Stimulated activated CD4-positive, alpha-beta T cell treated with anti-CD3 and anti-CD28 coated beads, Interleukin-4, amount 100 ng/mL, for 48 hours (primary cell): Measurements from ENCODE around the gene DRD3.

Experiments used
- DNase-seq, 2 donors: peaks; one replicate each; pipeline ENCODE4 v3.0.0-alpha.2; 2020; ENCODE audit warnings: low read depth in 2 of 2

DRD3 gene

GRCh38 chr3:114178770-114179368 lies at the start of gene DRD3:
Gene DRD3 (minus strand): TSS chr3:114179052. CDS start chr3:114171992, 7,060 bp downstream.
- DNase-seq: no peak

DNA sequence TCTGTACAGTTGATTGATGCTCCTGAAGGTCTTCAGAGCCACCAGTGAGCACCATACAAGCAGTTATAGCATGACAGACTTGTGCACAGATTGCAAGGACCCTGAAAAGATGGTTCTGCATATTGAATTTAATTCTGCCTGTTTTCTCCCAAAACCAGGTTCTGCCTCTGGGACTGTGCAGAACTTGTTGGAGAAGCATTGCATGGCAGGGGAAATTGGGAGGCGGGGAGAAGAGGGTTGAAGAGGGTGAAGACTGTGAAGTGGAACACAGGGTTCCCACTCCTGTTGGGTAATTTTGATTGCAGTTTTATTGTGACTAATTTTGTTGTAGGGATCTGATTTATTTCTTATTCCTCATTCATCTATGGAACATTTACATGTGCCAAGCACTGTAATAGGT lies 48.2 kb upstream of the DRD3 start:
- DNase-seq: no peak

GRCh38 chr3:114226313-114226712 lies 47.5 kb upstream of the DRD3 start:
- DNase-seq: no peak

- no peak for DNase-seq
These were observed 44.3 kb upstream of the DRD3 start for GRCh38 chr3:114223143-114223542.

GRCh38 chr3:114221881-114222264 lies 43.0 kb upstream of the DRD3 start:
- no peak for DNase-seq

DNA sequence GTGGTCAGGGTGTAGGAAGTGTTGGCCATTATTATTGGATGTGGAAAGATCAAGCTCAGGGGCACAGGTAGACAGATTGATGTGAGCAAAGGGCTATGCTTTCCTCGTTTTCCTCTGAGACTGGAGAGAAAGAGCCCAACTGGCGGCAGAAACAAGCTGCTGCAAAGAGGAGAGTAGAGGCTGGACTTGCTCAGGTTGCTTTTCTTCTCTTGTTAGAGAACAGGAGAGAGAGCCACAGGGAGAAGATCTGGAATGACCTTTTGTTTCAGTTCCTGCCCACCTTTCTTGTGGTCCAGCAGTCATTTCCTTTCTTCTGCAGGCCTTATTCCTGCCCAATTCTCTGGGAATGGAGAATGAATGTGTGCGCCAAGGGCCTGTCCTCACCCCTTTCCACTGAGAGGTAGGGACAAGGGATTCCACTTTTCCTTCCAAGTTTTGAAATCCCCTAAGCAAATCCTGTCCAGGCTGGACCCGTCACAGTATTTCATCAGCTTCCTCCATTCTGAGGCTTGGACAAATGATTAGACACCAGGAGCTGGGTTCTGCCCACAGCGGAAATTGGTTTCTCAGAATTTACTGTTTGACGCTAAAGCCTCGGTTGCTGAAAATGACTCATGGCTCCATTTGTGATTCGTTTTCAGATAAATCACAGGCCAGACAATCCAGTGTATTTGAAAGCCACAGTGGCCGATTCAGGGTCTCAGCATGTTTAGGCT lies 42.5 kb upstream of the DRD3 start:
- DNase-seq: no peak

GRCh38 chr3:114219741-114220140 lies 40.9 kb upstream of the DRD3 start:
- DNase-seq: no peak

DNA sequence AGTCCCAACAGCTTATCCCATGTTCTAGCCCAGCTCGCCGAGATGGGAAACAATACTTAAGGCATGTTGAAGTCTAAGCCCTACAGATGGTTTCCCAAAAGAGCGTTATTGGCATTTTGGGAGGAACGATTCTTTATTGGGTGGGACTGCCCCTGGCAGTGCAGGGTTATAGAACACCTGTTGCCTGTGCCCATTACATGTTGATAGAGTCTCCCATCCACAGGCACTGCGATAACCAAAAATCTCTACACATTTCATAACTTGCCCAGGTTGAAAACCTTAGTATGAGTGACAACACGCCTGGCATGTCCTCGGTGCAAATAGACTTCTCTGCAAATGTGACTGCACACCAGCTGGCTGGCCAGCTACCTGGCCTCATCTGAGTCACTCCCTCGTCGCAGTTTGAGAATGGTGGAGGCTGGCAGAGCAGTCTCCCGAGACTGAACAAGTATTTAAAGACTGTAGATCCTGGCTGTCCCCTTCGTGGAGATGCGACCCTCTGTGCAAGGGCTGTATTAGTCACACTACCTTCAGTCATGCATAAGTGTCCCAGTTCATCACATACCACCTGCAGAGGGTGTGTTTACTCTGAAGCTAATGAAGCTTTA lies 39.8 kb upstream of the DRD3 start:
- DNase-seq: no peak

DNA sequence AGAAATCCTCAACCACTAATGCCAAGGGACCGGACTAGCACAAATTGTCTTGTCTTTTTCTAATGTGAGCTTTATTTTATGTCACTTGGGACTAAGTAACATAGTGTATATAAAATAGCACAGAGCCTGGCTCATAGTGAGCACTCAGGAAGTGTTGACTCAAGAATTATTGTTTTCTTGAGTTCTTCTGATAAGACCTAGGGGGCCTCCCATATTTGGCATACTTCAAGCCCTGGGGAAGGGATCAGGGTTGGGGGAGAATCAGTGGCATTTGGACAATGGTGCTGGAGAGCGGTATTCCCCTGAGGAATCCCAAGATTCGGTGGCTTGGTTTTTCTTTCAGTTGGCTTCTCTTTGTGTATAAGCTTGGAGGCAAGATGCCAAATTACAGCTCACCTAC lies 39.2 kb upstream of the DRD3 start:
- no peak for DNase-seq

GRCh38 chr3:114217266-114217665 lies 38.4 kb upstream of the DRD3 start:
- DNase-seq: no peak

- no peak for DNase-seq
These were observed 37.5 kb upstream of the DRD3 start for GRCh38 chr3:114216186-114216970.

GRCh38 chr3:114214542-114215341 lies 35.9 kb upstream of the DRD3 start:
- no peak for DNase-seq

DNA sequence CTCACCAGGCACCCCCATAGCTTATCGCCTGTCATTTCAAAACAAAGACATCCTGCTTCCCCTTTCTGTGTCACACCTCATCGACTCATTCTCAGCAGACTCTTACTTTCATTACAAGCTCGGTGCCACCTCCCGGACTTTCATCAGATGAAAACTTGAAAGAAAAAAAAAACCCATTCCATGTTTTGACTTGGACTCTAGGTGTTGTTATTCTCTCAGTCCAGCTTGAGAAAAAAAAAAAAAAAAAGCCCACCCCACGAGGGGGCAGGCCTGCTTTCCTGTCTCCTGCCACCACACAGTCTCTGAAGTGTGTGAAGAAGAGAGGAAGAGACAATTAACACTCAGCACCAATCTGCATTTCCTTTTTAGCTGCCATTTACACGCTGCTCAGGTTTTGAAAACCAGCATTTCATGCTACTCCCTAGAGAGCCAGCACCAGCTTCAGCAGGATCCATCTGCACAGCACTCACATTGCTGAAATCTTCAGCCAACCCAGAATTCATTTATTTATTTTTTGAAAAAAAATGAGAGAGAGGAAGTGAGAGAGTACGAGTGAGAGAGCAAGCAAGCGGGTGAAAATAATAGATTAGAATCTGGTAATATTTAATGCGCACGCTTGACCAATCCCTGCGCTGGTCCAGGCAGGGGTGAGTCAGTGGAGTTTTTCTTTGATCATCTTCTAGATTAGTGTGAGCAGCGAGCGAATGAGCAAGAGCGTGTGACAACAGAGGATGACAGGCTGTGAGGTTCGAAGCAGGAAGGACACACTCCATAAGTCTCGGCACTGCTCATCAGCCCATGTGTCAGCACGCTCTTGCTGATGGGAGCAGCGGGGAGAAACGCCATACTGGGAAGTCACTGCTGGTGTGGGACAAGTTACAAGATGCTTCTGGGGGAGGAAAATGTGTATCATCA lies 35.0 kb upstream of the DRD3 start:
- DNase-seq: peak; percentile 56 to 62

DNA sequence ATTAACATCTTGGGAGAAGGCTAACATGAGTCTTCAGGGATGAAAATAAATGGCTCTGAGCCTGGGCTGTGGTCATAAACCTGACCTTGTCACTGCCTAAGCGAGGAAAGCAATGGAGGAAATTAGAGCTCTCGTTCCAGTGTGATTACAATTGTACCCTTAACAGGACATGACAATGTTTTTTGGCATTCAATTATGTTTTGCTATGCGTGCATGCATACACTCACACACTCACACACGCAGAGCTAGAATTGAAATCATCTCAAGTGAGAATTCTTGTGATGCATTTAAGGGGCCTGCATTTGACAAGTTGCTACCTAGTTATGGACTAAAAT lies 34.4 kb upstream of the DRD3 start:
- no peak for DNase-seq

- DNase-seq: no peak
These were observed 33.8 kb upstream of the DRD3 start for GRCh38 chr3:114212646-114213045.

DNA sequence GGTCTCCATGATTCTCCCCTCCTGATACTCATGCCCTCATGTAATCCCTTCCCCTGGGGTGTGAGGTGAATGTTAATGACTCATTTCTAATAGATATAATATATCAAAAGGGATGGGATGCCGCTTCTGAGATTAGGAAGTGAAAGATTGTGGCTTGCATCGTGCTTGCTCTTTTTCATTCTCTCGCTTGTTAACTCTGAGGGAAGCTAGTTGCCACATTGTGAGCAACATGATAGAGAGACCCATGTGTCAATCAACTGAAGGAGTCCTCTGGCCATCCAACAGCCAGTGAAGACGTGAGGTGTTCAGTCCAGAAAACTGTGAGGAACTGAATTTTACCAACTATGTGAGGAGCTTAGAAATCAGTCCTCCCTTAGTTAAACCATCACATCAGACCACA lies 28.9 kb upstream of the DRD3 start:
- no peak for DNase-seq

DNA sequence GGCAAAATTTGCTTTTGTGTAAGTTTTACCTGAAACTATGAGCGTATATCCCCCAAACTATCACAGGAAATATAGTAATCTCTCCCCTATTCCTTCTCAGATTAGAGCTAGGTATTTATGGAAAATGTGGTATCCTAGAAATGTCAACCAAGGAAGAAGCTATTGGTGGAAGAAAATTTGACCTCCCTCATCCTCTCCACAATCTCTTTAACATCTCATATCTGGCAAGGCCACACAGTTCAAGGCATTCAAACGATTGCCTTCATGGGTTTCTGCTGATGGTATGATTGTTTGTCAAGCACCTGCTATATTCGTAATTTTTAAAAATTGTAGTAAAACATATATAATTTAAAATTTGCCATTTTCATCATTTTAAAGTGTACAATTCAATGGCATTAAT lies 27.5 kb upstream of the DRD3 start:
- no peak for DNase-seq

GRCh38 chr3:114205541-114205940 lies 26.7 kb upstream of the DRD3 start:
- no peak for DNase-seq

DNA sequence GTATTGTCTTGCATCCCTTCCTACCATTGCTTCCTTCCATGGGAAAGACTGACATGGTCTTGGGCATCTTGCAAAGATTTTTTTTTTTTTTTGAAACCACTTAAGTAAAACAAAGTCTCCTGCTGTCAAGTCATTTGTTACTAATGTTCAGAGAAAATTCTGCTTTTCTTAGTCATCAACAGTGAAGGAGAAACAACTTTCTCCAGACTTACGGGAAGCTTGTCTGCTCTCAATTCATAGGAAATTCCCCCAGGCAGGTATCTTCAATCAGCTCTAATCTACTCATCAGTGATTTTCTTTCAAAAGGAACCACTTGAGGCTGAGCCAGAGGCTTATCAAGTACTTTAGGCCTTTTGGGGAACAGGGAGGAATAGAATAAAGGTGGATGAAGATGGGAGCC lies 15.9 kb upstream of the DRD3 start:
- DNase-seq: no peak

DNA sequence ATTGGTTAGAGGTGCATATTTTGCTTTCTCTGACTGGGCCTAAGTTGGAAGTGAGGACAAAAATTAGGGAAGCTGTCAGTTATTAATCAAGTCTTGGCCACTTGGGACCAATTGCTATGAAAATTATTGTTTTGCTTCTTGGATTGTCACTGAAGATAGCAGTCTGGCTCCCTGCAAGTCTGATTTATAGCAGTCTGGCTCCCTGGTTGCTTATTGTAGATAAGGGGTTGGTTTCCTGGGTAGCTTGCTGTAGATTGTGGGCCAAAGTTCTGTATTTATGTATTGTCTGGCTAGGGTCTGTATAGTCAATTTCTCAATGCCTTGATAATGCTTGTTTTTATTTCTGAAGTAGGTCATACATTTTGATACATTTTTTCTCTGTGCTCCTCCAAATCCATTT lies 13.3 kb upstream of the DRD3 start:
- DNase-seq: no peak

- no peak for DNase-seq
These were observed 7.6 kb upstream of the DRD3 start for GRCh38 chr3:114186501-114186900.
